Tibial artery (tissue), 4 donors: ENCODE results near the gene ZNF431.

Experiments used
- DNase-seq, 2 donors: peaks; one replicate each; pipeline ENCODE4 v3.0.0-alpha.2; 2019
- H3K27ac ChIP-seq, 2 donors: fragments of 200-600 bp; sonication (generic) in 1 of 2; 1 replicate in 1 of 2; 2 replicates in 1 of 2; pipeline ENCODE4 v1.5.1; 2018 to 2019; ENCODE audit warnings: mild to moderate bottlenecking in 1 of 2
- H3K27me3 ChIP-seq, 2 donors: fragments of 200-600 bp; sonication (generic) in 1 of 2; one replicate each; pipeline versions ENCODE4 v1.5.1 to v1.6.0; 2016 to 2019
- H3K36me3 ChIP-seq, 3 donors: fragments of 200-600 bp; sonication (generic) in 2 of 3; one replicate each; pipeline ENCODE4 v1.5.1; 2016 to 2019; ENCODE audit warnings: mild to moderate bottlenecking in 2 of 3
- H3K4me1 ChIP-seq, 4 donors: fragments of 200-600 bp; sonication (generic) in 2 of 4; 1 replicate in 3 of 4; 2 replicates in 1 of 4; pipeline ENCODE4 v1.5.1; 2016 to 2019
- H3K4me3 ChIP-seq, 2 donors: fragments of 200-600 bp; sonication (generic) in 1 of 2; 1 replicate in 1 of 2; 2 replicates in 1 of 2; pipeline ENCODE4 v1.5.1; 2018 to 2019; ENCODE audit warnings: mild to moderate bottlenecking in 2 of 2
- H3K9me3 ChIP-seq, 3 donors: fragments of 200-600 bp; sonication (generic) in 1 of 3; one replicate each; pipeline ENCODE4 v1.5.1; 2016 to 2019
- CTCF ChIP-seq, 2 experiments: fragments of 200-600 bp in 1 of 2; fragments of 450-650 bp in 1 of 2; IDR thresholded peaks; one replicate each; pipeline ENCODE4 v1.5.1; 2017 to 2019; ENCODE audit warnings: antibody characterized with exemption in 2 of 2, mild to moderate bottlenecking in 1 of 2, moderate library complexity in 1 of 2
- intact Hi-C: fragments of 100-400 bp; cut with DNase I; formaldehyde crosslinking; loops from one replicate; pipeline ENCODE4 v1.15.0; 2023; ENCODE audit warnings: low total_unique reads

Gene ZNF431

DNA sequence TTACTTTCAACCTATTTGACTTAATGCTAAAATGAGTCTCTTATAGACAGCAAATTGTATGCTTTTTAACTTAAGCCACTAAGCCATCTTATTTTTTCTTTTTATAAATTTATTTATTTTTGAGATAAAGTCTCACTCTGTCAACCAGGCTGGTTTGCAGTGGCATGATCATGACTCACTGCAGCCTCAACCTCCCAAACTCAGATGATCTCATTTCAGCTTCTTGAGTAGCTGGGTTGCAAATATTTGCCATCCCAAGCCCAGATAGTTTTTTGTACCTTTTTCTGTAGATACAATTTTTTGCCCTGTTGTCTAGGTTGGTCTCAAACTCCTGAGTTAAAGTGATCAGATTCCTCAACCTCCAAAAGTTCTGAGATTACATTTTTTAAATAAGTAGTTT, 32.7 kb upstream of the ZNF431 start:
- Histone ChIP-seq H3K36me3 (peaks cover 8 to 18% (median 14%) of the 10 kb centered on the region in 3 donors), H3K27ac (no peak overlapping the region), H3K4me1 (no peaks in the 10 kb centered on the region), H3K27me3 (no peaks in the 10 kb centered on the region), H3K9me3 (peaks cover 0 to 14% (median 0%) of the 10 kb centered on the region in 3 donors), H3K4me3 (no peak overlapping the region)
- no peak for DNase-seq
- no peak for TF ChIP-seq CTCF (IDR thresholded peaks at IDR 0.05)
- intact Hi-C loops: no loop called here

GRCh38 chr19:21110183-21110582, 31.7 kb upstream of the ZNF431 start:
- peaks cover 8 to 25% (median 18%) of the 10 kb centered on the region in 3 donors for H3K36me3 ChIP-seq
- TF ChIP-seq CTCF (IDR thresholded peaks at IDR 0.05): no peak
- DNase-seq: no peak
- H3K4me1 ChIP-seq: no peaks in the 10 kb centered on the region
- no peaks in the 10 kb centered on the region for H3K27me3 ChIP-seq
- intact Hi-C loops: no loop called here
- peaks cover 0 to 19% (median 0%) of the 10 kb centered on the region in 3 donors for H3K9me3 ChIP-seq
- H3K27ac ChIP-seq: no peak overlapping the region
- no peak overlapping the region for H3K4me3 ChIP-seq

GRCh38 chr19:21115430-21115829, 26.4 kb upstream of the ZNF431 start:
- no peak overlapping the region for H3K27ac ChIP-seq
- H3K27me3 ChIP-seq: no peaks in the 10 kb centered on the region
- H3K4me1 ChIP-seq: no peaks in the 10 kb centered on the region
- TF ChIP-seq CTCF (IDR thresholded peaks at IDR 0.05): no peak
- DNase-seq: no peak
- no peak overlapping the region for H3K4me3 ChIP-seq
- peaks cover 0 to 19% (median 0%) of the 10 kb centered on the region in 3 donors for H3K9me3 ChIP-seq
- intact Hi-C loops: no loop called here
- H3K36me3 ChIP-seq: peaks cover 12 to 46% (median 24%) of the 10 kb centered on the region in 3 donors

GRCh38 chr19:21117041-21117907, 24.6 kb upstream of the ZNF431 start:
- intact Hi-C loops: no loop called here
- Histone ChIP-seq H3K27ac (no peak overlapping the region), H3K36me3 (peaks cover 12 to 43% (median 24%) of the 10 kb centered on the region in 3 donors), H3K27me3 (no peaks in the 10 kb centered on the region), H3K9me3 (peaks cover 0 to 12% (median 0%) of the 10 kb centered on the region in 3 donors), H3K4me3 (no peak overlapping the region), H3K4me1 (no peaks in the 10 kb centered on the region)
- no peak for DNase-seq
- no peak for TF ChIP-seq CTCF (IDR thresholded peaks at IDR 0.05)

GRCh38 chr19:21126078-21126477, 15.8 kb upstream of the ZNF431 start:
- Histone ChIP-seq H3K27ac (no peak overlapping the region), H3K36me3 (no peaks in the 10 kb centered on the region), H3K9me3 (peaks cover 0 to 3% (median 0%) of the 10 kb centered on the region in 3 donors), H3K4me3 (no peak overlapping the region), H3K27me3 (no peaks in the 10 kb centered on the region), H3K4me1 (no peaks in the 10 kb centered on the region)
- no peak for DNase-seq
- intact Hi-C loops: no loop called here
- no peak for TF ChIP-seq CTCF (IDR thresholded peaks at IDR 0.05)
